ENCODE data around the gene ERP44.

DNA sequence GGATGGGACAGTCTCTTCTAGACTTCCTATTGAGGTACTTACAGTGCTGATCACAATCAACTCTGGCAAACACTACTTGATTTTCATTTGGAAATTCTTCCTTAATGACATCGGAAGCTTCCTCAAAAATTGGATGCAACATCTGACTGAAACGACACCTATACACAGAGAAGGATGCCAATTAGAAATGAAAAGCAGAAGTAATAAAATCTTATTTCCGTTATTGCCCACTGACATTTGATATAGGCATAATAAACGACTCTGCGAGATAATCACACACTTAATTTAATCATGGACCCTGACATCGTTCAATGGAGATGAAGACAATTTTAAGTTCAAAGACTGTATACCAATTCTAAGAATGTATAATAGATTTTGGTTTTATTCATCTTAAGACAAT, 46.4 kb downstream of the ERP44 start:
- TF ChIP-seq, protein P1, sequence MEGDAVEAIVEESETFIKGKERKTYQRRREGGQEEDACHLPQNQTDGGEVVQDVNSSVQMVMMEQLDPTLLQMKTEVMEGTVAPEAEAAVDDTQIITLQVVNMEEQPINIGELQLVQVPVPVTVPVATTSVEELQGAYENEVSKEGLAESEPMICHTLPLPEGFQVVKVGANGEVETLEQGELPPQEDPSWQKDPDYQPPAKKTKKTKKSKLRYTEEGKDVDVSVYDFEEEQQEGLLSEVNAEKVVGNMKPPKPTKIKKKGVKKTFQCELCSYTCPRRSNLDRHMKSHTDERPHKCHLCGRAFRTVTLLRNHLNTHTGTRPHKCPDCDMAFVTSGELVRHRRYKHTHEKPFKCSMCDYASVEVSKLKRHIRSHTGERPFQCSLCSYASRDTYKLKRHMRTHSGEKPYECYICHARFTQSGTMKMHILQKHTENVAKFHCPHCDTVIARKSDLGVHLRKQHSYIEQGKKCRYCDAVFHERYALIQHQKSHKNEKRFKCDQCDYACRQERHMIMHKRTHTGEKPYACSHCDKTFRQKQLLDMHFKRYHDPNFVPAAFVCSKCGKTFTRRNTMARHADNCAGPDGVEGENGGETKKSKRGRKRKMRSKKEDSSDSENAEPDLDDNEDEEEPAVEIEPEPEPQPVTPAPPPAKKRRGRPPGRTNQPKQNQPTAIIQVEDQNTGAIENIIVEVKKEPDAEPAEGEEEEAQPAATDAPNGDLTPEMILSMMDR (IDR thresholded peaks at IDR 0.05; ENCODE audit: borderline replicate concordance, extremely low read depth, low read length, poor library complexity, severe bottlenecking), result no peak
- TF ChIP-seq EZH2 (IDR thresholded peaks at IDR 0.05; ENCODE audit: borderline replicate concordance, low read depth, low read length, severe bottlenecking), result no peak
